ENCODE data around the gene EIF4A3.
"Not testable (repeated sequence)": the region's sequence is repeated elsewhere in the genome, so short reads cannot be mapped to it uniquely, and the experiment has no call there.

The EIF4A3 gene

DNA sequence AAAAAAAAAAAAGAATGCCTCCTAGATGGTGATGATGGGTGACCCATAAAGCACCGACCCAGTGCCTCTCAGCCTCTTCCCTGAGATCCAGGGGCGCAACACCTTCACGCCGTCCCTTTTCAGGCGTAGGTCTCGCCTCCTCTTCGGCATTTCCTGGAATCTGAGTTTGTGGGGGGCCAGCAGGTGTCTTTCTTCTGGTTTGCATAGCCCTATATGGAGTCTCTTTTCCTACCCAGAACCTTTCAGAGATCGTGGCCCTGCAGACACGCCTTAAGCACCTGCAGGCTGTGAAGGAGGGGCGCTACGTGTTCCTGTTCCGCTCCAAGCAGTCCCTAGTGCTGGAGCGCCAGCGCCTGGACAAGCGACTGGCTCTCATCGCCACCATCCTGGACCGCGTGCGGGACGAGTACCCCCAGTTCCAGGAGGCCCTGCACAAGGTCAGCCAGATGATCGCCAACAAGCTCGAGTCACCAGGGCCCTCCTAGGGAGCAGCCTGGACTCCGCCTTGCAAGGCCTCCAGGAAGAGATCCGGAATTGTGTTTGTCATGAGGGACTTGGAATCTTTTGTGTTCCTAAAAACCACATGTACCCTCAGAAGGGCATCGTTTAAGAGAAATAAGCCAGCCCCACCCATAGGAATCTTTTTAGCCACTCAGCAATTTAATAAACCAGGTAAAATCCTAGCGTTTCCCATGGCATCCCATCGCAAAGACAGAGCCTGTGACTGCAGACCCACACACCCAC is 47.5 kb downstream of the EIF4A3 start:
- no peak for DNase-seq (ENCODE audit: low spot score)

DNA sequence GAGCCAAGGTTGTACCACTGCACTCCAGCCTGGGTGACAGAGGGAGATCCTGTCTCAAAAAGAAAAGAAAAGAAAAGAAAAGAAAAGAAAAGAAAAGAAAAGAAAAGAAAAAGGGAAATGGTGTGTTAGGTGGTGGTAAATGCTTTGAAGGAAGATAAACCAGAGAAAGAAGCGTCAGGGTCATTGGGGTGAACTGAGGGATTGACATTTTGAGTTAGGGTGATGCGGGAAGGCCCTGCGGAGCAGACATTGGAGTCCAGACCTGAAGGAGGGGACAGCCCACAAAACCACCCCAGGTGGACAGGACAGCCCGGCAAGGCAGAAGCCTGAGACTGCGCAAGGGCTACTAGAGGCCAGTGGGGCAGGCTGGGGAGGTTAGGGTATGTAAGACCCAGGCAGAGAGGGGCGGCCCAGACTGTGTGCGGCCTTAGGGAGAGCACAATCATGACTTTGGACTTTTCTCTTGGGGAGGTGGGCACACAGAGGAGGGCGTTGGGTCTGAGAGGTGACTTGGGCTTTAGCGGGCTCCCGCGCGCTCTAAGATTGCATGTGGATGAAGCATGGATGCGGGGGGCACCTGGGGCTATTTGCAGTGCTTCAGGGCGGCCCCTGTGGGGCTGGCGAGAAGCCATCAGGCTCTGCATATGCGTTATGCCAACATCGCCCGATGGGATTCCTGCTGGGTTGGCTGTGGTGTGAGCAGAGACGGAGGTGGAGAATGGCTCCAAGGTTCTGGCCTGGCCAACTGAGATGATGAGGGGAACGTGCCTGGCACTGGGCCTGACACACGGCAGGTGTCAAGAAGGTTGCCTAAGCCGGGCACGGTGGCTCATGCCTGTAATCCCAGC is 48.9 kb downstream of the EIF4A3 start:
- DNase-seq (ENCODE audit: low spot score) = no peak

- no peak for DNase-seq (ENCODE audit: low spot score)
Measured at GRCh38 chr17:80097127-80097621, 49.8 kb downstream of the EIF4A3 start.

DNA sequence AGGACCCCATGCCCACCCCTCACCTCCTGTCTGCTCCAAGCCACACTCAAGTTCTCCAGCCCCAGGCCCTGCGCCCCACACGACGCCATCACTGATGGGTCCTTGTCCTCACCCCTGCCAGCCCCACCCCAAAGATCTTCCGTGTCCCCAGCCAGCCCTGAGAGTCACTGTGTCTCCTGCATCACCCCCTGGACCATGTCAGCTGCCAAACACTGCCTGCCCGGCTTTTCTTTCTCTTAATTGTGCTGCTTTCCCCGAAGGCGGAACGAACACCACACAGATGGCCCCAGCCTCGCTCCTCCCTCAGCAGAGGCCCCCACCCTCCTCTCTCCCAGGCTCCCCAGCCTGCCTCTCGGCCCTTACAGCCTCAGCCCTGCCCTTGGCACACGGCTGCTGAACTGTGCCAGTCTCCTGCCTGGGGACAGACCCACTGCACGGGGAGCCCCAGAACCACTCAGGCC is 50.3 kb downstream of the EIF4A3 start:
- no peak for DNase-seq (ENCODE audit: low spot score)

GRCh38 chr17:80095844-80096475 is 51.0 kb downstream of the EIF4A3 start:
- no peak for DNase-seq (ENCODE audit: low spot score)

GRCh38 chr17:80095038-80095843 is 51.7 kb downstream of the EIF4A3 start:
- DNase-seq (ENCODE audit: low spot score) = no peak

- no peak for DNase-seq (ENCODE audit: low spot score)
Measured at GRCh38 chr17:80092959-80093358, 54.0 kb downstream of the EIF4A3 start.

DNA sequence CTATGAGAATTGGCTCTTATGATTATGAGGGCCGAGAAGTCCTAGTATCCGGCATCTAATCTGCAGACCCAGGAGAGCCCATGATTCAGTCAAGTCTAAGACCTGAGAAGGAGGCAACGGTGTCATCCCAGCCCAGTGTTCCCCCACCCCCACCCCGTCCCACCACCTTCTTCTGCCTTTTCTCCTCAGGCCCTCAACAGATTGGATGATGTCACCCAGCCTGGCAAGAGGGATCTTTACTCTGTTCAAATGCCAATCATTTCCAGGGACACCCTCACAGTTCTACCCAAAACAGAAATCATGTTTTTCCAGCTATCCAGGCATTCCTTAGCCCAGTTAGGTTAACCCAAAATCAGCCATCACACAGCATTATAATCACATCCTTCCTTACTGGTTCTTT is 55.6 kb downstream of the EIF4A3 start:
- no peak for DNase-seq (ENCODE audit: low spot score)

DNA sequence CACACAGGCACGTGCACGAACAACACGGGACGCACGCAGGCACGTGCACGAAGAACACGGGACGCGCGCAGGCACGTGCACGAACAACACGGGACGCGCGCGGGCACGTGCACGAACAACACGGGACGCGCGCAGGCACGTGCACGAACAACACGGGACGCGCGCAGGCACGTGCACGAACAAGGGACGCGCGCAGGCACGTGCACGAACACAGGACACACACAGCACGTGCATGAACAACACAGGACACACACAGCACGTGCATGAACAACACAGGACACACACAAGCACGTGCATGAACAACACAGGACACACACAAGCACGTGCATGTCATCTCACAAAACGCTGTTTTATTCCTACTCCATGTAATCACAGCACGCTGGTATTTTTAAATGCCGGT is 56.8 kb downstream of the EIF4A3 start:
- DNase-seq (ENCODE audit: low spot score) = not testable (repeated sequence)

DNA sequence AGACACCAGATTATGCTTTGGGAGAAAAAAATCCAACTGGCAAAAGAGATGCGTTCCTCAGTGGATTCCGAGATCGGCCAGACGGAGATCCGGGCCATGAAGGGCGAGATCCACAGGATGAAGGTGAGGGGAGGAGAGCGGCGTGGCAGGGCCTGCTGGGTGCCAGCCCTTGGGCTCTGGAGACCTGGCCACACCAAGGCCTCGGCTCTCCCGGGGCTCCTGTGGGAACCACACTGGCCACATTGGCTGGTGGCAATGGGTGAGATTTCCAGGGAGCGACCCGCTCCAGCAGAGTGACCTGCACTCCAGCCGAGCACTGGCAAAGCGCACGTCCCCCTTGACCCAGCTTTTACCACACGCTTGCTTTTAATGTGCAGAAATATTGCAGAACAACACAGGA is 57.2 kb downstream of the EIF4A3 start:
- DNase-seq (ENCODE audit: low spot score) = no peak

DNA sequence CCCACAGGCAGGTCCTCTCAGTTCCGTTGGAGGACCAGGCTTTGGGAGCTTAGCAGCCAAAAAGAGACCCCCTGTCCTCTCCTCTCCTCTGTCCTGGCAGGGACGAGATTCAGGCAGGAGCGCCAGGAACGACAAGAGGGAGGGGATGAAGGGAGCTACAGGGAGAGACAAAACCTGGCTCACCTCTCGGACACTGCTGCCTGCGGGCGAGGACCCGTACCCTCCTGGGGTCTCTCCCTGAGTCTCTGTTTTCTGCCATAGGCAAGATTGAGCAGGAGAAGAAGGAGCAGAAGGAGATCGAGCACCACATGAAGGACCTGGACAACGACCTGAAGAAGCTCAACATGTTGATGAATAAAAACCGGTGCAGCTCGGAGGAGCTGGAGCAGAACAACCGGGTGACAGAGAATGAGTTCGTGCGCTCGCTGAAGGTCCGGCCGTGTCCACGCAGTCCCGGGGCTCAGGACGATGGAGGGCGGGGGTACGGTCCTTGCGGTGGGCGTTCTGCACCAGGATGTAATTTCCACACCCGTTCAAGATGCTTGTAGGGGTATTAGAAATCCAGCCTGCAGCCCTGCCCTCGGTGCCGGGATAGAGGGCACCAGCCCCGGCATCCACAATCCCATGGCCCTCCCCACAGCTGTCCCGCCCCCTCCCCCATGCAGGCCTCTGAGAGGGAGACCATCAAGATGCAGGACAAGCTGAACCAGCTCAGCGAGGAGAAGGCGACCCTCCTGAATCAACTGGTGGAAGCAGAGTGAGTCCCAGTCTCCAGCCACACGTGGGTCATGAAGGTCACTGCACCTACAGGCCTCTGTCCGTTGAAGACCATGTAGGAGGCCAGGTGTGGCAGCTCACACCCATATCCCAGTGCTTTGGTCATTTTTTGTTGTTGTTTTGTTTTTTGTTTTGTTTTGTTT is 59.3 kb downstream of the EIF4A3 start:
- DNase-seq (ENCODE audit: low spot score) = no peak

DNA sequence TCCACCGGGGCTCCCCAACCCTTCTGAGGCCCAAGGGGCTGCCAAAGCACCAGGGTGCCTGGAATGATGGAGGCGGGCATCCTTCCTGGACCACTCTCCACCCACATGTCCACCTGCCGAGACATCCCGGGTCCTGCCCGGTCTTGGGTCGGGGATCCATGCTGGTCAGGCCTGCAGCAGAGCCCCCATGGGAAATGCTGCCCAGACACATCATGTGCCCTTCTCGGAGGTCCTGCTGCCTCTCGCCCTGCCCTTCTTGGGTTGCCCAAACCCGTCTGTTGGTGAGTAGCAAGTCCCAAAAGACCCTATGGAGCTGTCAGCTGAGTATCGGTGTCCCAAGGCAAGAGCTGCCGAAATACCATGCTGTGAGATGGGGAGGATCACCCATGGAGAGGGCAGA is 60.3 kb downstream of the EIF4A3 start:
- no peak for DNase-seq (ENCODE audit: low spot score)

GRCh38 chr17:80086081-80086480 is 60.8 kb downstream of the EIF4A3 start:
- DNase-seq (ENCODE audit: low spot score) = no peak

- DNase-seq (ENCODE audit: low spot score) = no peak
Measured at GRCh38 chr17:80084773-80085172, 62.2 kb downstream of the EIF4A3 start.
